Keratinocyte (primary cell): ENCODE data around the gene FYB1. TPM values are rescaled to one million over a fixed set of nuclear protein-coding genes. Genes with fewer than 3 reads are reported as not detected.

Experiments
- DNase-seq: peaks from one replicate; pipeline ENCODE4 v3.0.0-alpha.2; 2011; ENCODE audit warnings: low read depth, missing footprints, low spot score
- FAIRE-seq: peaks from 2 replicates; lab custom pipeline; 2011; peaks lifted over from hg19 to GRCh38; lab: Jason Lieb, UNC
- H2AFZ ChIP-seq: 2 replicates; pipeline ENCODE4 v1.6.0; 2012; ENCODE audit warnings: low read length, control low read depth, inconsistent platforms; ENCODE audit not compliant: control insufficient read depth
- H3K27ac ChIP-seq: 2 replicates; pipeline ENCODE4 v1.5.1; 2011; ENCODE audit warnings: low read length; ENCODE audit not compliant: control insufficient read depth, insufficient read depth
- H3K27me3 ChIP-seq: 3 replicates; pipeline ENCODE4 v1.6.0; 2011; ENCODE audit warnings: low read length; ENCODE audit not compliant: control insufficient read depth, insufficient read depth; ENCODE audit errors: extremely low read depth
- H3K36me3 ChIP-seq, 2 experiments: 2 replicates in 1 of 2; 3 replicates in 1 of 2; pipeline ENCODE4 v1.5.1; 2011; ENCODE audit warnings: low read length in 2 of 2, mild to moderate bottlenecking in 1 of 2; ENCODE audit not compliant: control insufficient read depth in 2 of 2, insufficient read depth in 2 of 2; ENCODE audit errors: extremely low read depth in 1 of 2
- H3K4me1 ChIP-seq: 3 replicates; pipeline ENCODE4 v1.5.1; 2011; ENCODE audit warnings: low read length; ENCODE audit not compliant: control insufficient read depth, insufficient read depth; ENCODE audit errors: extremely low read depth
- H3K4me2 ChIP-seq: 3 replicates; pipeline ENCODE4 v1.6.0; 2011; ENCODE audit warnings: low read depth, low read length; ENCODE audit not compliant: control insufficient read depth, insufficient read depth; ENCODE audit errors: extremely low read depth
- H3K4me3 ChIP-seq, 3 experiments: fragments of 200-600 bp in 1 of 3; sonication (generic) in 1 of 3; 2 replicates in 2 of 3; 3 replicates in 1 of 3; pipeline ENCODE4 v1.5.1; 2011 to 2016; ENCODE audit warnings: low read length in 3 of 3, mild to moderate bottlenecking in 3 of 3, control low read depth in 2 of 3, inconsistent platforms in 1 of 3, low read depth in 1 of 3, mixed read lengths in 1 of 3, mixed run types in 1 of 3, moderate library complexity in 1 of 3; ENCODE audit not compliant: control insufficient read depth in 2 of 3, insufficient read depth in 2 of 3; ENCODE audit errors: extremely low read depth in 1 of 3
- H3K79me2 ChIP-seq: 2 replicates; pipeline ENCODE4 v1.6.0; 2012; ENCODE audit warnings: low read length; ENCODE audit not compliant: control insufficient read depth, insufficient read depth
- H3K9ac ChIP-seq: 3 replicates; pipeline ENCODE4 v1.6.0; 2011; ENCODE audit warnings: low read length; ENCODE audit not compliant: control insufficient read depth, insufficient read depth; ENCODE audit errors: extremely low read depth
- H3K9me1 ChIP-seq: 3 replicates; pipeline ENCODE4 v1.6.0; 2011; ENCODE audit warnings: low read length; ENCODE audit not compliant: control insufficient read depth, insufficient read depth; ENCODE audit errors: extremely low read depth
- H3K9me3 ChIP-seq: 2 replicates; pipeline ENCODE4 v1.5.1; 2012; ENCODE audit warnings: low read depth, low read length; ENCODE audit not compliant: control insufficient read depth
- H4K20me1 ChIP-seq: 3 replicates; pipeline ENCODE4 v1.6.0; 2011; ENCODE audit warnings: low read length; ENCODE audit not compliant: control insufficient read depth, insufficient read depth; ENCODE audit errors: extremely low read depth
- EZH2 ChIP-seq: IDR thresholded peaks from one replicate; pipeline ENCODE4 v1.6.1; 2012; ENCODE audit warnings: inconsistent platforms, mild to moderate bottlenecking, low read length, moderate library complexity
- dilution Hi-C: fragments of 300-500 bp; cut with MboI; formaldehyde crosslinking; loops from one replicate; pipeline ENCODE4 v1.7.0; 2020; ENCODE audit warnings: low sequenced_read_pairs; ENCODE audit not compliant: extremely low pct_ligation_motif_present
- polyA plus RNA-seq, 5 experiments: library from polyadenylated mRNA; depleted of rRNA in 3 of 5; stranded (reverse) in 3 of 5; stranded (forward) in 1 of 5; unstranded in 1 of 5; fragments of >200 nt; gene quantifications; 1 replicate in 1 of 5; 2 replicates in 3 of 5; 3 replicates in 1 of 5; pipeline versions ENCODE4 v1.2.1 to v1.2.3, GENCODE V29; 2011 to 2012; ENCODE audit warnings: missing spikeins in 2 of 5, low read depth in 1 of 5, low replicate concordance in 1 of 5
- TF ChIP-seq, protein P1 (sequence below), 3 experiments: IDR thresholded peaks in 1 of 3; conservative IDR thresholded peaks in 1 of 3; optimal IDR thresholded peaks in 1 of 3; 2 replicates in 2 of 3; 3 replicates in 1 of 3; pipeline versions ENCODE3 to v1.5.1; 2011; ENCODE audit warnings: low read length in 3 of 3, mild to moderate bottlenecking in 3 of 3, moderate library complexity in 2 of 3, control low read depth in 1 of 3, inconsistent platforms in 1 of 3; ENCODE audit not compliant: insufficient read depth in 2 of 3; ENCODE audit errors: extremely low read depth in 1 of 3

FYB1 gene
- polyA plus RNA-seq, 1 donor (not counting 4 experiments of a cell fraction or from before 2014, with no cell fraction given) = 0.29 TPM

DNA sequence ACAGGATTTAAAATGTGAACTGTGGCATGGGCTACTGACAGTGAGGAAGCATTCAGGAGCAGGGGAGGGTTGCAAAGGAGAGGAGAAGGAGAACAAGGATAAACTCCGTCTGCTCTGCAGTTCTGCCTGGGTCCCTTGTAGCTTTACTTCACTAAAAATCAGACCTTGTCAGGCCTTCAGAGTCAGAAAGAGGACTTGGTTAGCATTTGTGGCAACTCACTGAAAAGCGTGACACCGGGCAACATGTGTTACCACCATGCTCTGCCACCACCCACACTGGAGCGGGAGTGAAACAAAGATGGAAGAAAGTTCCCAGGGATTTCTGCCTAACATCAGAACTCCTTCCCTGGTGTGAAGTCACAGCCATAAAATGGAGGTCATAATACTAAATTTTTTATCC lies 19.3 kb downstream of the FYB1 start:
- Histone ChIP-seq H3K27me3 (no peaks in the 10 kb centered on the region), H3K9me1 (no peaks in the 10 kb centered on the region), H3K36me3 (no peaks in the 10 kb centered on the region), H4K20me1 (no peaks in the 10 kb centered on the region), H3K79me2 (no peaks in the 10 kb centered on the region), H3K4me2 (no peak overlapping the region), H3K9ac (no peak overlapping the region), H3K4me1 (peaks cover 32% of the 10 kb centered on the region), H3K4me3 (no peak overlapping the region), H2AFZ (no peak overlapping the region), H3K9me3 (no peaks in the 10 kb centered on the region), H3K27ac (no peak overlapping the region)
- no peak for DNase-seq
- no peak for FAIRE-seq
- dilution Hi-C loops = no loop called here
- TF ChIP-seq, protein P1, sequence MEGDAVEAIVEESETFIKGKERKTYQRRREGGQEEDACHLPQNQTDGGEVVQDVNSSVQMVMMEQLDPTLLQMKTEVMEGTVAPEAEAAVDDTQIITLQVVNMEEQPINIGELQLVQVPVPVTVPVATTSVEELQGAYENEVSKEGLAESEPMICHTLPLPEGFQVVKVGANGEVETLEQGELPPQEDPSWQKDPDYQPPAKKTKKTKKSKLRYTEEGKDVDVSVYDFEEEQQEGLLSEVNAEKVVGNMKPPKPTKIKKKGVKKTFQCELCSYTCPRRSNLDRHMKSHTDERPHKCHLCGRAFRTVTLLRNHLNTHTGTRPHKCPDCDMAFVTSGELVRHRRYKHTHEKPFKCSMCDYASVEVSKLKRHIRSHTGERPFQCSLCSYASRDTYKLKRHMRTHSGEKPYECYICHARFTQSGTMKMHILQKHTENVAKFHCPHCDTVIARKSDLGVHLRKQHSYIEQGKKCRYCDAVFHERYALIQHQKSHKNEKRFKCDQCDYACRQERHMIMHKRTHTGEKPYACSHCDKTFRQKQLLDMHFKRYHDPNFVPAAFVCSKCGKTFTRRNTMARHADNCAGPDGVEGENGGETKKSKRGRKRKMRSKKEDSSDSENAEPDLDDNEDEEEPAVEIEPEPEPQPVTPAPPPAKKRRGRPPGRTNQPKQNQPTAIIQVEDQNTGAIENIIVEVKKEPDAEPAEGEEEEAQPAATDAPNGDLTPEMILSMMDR (optimal IDR thresholded peaks at IDR 0.05 in 1 of 3, IDR thresholded peaks at IDR 0.05 in 1 of 3, conservative IDR thresholded peaks at IDR 0.05 in 1 of 3; ENCODE audit: extremely low read depth in 1 of 3, insufficient read depth in 2 of 3, low read length in 3 of 3) = no peak
- TF ChIP-seq EZH2 = no peak

DNA sequence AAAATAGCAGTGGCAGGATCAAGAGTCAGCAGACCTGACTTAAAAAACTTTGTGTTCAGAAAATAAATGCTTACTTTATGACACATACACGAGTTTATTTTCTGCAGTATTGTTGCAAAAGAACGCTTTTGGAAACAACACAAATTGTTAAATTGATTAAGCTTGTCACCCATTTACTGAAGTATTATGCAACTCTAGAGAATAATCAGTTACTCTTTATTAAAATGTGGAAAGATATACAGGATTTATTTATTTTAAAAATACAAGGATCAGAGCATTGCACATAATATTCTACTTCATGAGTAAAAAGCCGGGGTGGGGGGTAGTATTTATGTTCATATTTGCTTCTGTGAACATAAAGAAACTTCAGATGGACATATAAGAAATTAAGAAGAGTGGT lies 20.0 kb downstream of the FYB1 start:
- H2AFZ ChIP-seq = no peak overlapping the region
- H3K27me3 ChIP-seq = no peaks in the 10 kb centered on the region
- no peak overlapping the region for H3K4me3 ChIP-seq
- H3K27ac ChIP-seq = no peak overlapping the region
- no peak overlapping the region for H3K4me2 ChIP-seq
- no peak for DNase-seq
- TF ChIP-seq, protein P1 (optimal IDR thresholded peaks at IDR 0.05 in 1 of 3, IDR thresholded peaks at IDR 0.05 in 1 of 3, conservative IDR thresholded peaks at IDR 0.05 in 1 of 3; ENCODE audit: extremely low read depth in 1 of 3, insufficient read depth in 2 of 3, low read length in 3 of 3) = no peak
- TF ChIP-seq EZH2 = no peak
- no peak overlapping the region for H3K9ac ChIP-seq
- no peaks in the 10 kb centered on the region for H3K36me3 ChIP-seq
- FAIRE-seq = no peak
- peaks cover 39% of the 10 kb centered on the region for H3K4me1 ChIP-seq
- no peaks in the 10 kb centered on the region for H3K9me3 ChIP-seq
- H4K20me1 ChIP-seq = no peaks in the 10 kb centered on the region
- H3K9me1 ChIP-seq = no peaks in the 10 kb centered on the region
- dilution Hi-C loops = no loop called here
- H3K79me2 ChIP-seq = no peaks in the 10 kb centered on the region
